ENCODE measurements around the gene TPK1.

DNA sequence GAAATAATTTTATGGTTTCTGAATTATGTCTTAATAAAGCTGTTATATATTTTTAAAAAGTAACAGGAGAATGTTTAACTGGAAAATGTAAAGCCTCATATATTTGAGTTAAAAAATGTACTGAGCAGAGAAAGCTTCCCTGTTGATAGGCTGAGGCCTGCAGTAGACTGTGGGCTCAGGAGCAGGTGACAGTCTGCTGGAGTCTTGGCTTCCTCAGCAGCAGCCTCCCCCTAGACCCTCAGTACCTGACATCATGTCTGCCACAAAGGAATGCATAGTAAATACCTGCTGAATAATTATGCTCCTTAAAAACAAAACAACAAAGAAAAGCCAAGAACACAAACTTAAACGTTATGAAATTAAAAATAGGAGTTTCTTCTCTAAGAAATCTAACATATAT is 358.5 kb downstream of the TPK1 start:
- TF ChIP-seq EP300 (IDR thresholded peaks at IDR 0.05; ENCODE audit: borderline replicate concordance in 1 of 2, low read depth in 2 of 2, low read length in 2 of 2) (no peak), ZNF274 (IDR thresholded peaks at IDR 0.05; ENCODE audit: borderline replicate concordance, extremely low read depth, low read length) (no peak), EZH2 (IDR thresholded peaks at IDR 0.05; ENCODE audit: low read depth, low read length, severe bottlenecking) (no peak)
- TF ChIP-seq, protein P1, sequence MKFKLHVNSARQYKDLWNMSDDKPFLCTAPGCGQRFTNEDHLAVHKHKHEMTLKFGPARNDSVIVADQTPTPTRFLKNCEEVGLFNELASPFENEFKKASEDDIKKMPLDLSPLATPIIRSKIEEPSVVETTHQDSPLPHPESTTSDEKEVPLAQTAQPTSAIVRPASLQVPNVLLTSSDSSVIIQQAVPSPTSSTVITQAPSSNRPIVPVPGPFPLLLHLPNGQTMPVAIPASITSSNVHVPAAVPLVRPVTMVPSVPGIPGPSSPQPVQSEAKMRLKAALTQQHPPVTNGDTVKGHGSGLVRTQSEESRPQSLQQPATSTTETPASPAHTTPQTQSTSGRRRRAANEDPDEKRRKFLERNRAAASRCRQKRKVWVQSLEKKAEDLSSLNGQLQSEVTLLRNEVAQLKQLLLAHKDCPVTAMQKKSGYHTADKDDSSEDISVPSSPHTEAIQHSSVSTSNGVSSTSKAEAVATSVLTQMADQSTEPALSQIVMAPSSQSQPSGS (IDR thresholded peaks at IDR 0.05; ENCODE audit: low read length): no peak

Data from H1 (cell line).